Parathyroid adenoma (tissue), 2 donors: Measurements from ENCODE around the gene SCYL2.

ENCODE experiments used
- H2AFZ ChIP-seq: fragments of 300-600 bp; sonication (generic); one replicate; pipeline ENCODE4 v1.7.0; 2017; ENCODE audit warnings: antibody characterized with exemption, mild to moderate bottlenecking
- H3K27ac ChIP-seq: fragments of 300-600 bp; sonication (generic); one replicate; pipeline ENCODE4 v1.7.0; 2017
- H3K27me3 ChIP-seq: fragments of 300-600 bp; sonication (generic); one replicate; pipeline ENCODE4 v1.7.0; 2017; ENCODE audit warnings: low read length; ENCODE audit not compliant: control insufficient read depth, insufficient read depth
- H3K36me3 ChIP-seq: fragments of 300-600 bp; sonication (generic); one replicate; pipeline ENCODE4 v1.7.0; 2017; ENCODE audit warnings: low read length; ENCODE audit not compliant: control insufficient read depth, insufficient read depth
- H3K4me1 ChIP-seq: fragments of 300-600 bp; sonication (generic); one replicate; pipeline ENCODE4 v1.7.0; 2017; ENCODE audit warnings: control low read depth
- H3K4me2 ChIP-seq: fragments of 300-600 bp; sonication (generic); one replicate; pipeline ENCODE4 v1.7.0; 2017; ENCODE audit warnings: low read length
- H3K4me3 ChIP-seq: fragments of 300-600 bp; sonication (generic); one replicate; pipeline ENCODE4 v1.7.0; 2017; ENCODE audit warnings: low read depth, low read length
- H3K79me2 ChIP-seq: fragments of 300-600 bp; sonication (generic); one replicate; pipeline ENCODE4 v1.7.0; 2017; ENCODE audit warnings: control low read depth
- H3K9ac ChIP-seq: fragments of 300-600 bp; sonication (generic); one replicate; pipeline ENCODE4 v1.7.0; 2017; ENCODE audit warnings: mild to moderate bottlenecking
- H3K9me3 ChIP-seq: fragments of 300-600 bp; sonication (generic); one replicate; pipeline ENCODE4 v1.7.0; 2017; ENCODE audit warnings: low read length; ENCODE audit not compliant: control insufficient read depth
- CTCF ChIP-seq: fragments of 300-600 bp; sonication (generic); IDR thresholded peaks from one replicate; pipeline ENCODE4 v1.7.0; 2017; ENCODE audit warnings: antibody characterized with exemption, mild to moderate bottlenecking
- donor health status: primary hyperparathyroidism.

The SCYL2 gene

GRCh38 chr12:100311317-100311716, 44.3 kb downstream of the SCYL2 start:
- no peak overlapping the region for H3K9ac ChIP-seq
- no peaks in the 10 kb centered on the region for H3K36me3 ChIP-seq
- H3K4me3 ChIP-seq = no peak overlapping the region
- H3K4me1 ChIP-seq = no peaks in the 10 kb centered on the region
- no peak overlapping the region for H3K4me2 ChIP-seq
- no peaks in the 10 kb centered on the region for H3K79me2 ChIP-seq
- no peaks in the 10 kb centered on the region for H3K27me3 ChIP-seq
- no peak overlapping the region for H3K27ac ChIP-seq
- no peak overlapping the region for H2AFZ ChIP-seq
- TF ChIP-seq CTCF = no peak
- no peaks in the 10 kb centered on the region for H3K9me3 ChIP-seq

DNA sequence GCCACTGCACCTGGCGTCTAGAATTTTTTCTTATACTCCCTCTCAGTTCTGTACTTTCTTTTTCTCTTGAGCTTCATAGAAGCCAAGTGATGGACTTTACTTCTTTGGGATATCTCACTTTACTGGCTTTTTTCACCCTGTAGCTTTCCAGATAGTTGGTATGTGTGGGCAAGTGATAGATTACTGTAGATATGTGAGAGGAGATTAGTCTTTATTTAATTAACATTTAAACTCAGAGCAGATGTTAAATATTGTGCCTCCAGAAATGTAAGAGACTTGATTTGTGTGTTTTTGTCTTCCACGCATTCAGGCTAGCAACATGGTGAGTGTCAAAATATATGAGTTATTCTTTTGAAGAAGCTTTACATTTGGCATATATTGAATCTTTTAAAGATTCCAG, 50.4 kb downstream of the SCYL2 start:
- H3K27me3 ChIP-seq = no peaks in the 10 kb centered on the region
- H2AFZ ChIP-seq = no peak overlapping the region
- H3K4me3 ChIP-seq = no peak overlapping the region
- no peak overlapping the region for H3K9ac ChIP-seq
- no peak overlapping the region for H3K4me2 ChIP-seq
- no peaks in the 10 kb centered on the region for H3K9me3 ChIP-seq
- no peaks in the 10 kb centered on the region for H3K79me2 ChIP-seq
- no peak for TF ChIP-seq CTCF
- no peaks in the 10 kb centered on the region for H3K36me3 ChIP-seq
- H3K4me1 ChIP-seq = no peaks in the 10 kb centered on the region
- H3K27ac ChIP-seq = no peak overlapping the region

GRCh38 chr12:100324498-100324897, 57.5 kb downstream of the SCYL2 start:
- no peak for TF ChIP-seq CTCF
- Histone ChIP-seq H3K36me3 (no peaks in the 10 kb centered on the region), H3K4me2 (no peak overlapping the region), H3K4me1 (no peaks in the 10 kb centered on the region), H3K9ac (no peak overlapping the region), H2AFZ (no peak overlapping the region), H3K79me2 (no peaks in the 10 kb centered on the region), H3K27me3 (no peaks in the 10 kb centered on the region), H3K27ac (no peak overlapping the region), H3K4me3 (no peak overlapping the region), H3K9me3 (no peaks in the 10 kb centered on the region)

DNA sequence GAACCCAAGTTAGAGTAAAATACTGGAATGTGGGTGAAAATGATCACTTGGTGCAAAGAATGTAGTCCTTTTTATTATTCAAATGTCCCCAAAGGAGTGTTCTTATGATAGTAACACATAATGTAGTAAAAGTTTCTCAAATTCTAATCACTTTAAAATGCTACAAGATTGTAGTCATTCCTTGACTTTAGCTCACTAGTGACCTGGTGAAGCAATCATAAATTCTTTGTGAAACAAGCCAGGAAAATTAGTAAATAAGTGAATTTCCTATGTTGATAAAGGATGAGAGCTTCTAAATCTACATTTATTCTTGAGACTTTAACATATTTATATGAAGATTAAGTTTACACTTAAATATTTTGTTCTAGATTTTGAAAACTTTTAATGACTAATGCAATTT, 59.2 kb downstream of the SCYL2 start:
- no peak overlapping the region for H3K27ac ChIP-seq
- H3K9ac ChIP-seq = no peak overlapping the region
- no peaks in the 10 kb centered on the region for H3K27me3 ChIP-seq
- no peak overlapping the region for H3K4me2 ChIP-seq
- H3K36me3 ChIP-seq = no peaks in the 10 kb centered on the region
- H3K4me3 ChIP-seq = no peak overlapping the region
- TF ChIP-seq CTCF = no peak
- H3K79me2 ChIP-seq = no peaks in the 10 kb centered on the region
- no peaks in the 10 kb centered on the region for H3K9me3 ChIP-seq
- H2AFZ ChIP-seq = no peak overlapping the region
- no peaks in the 10 kb centered on the region for H3K4me1 ChIP-seq

- Histone ChIP-seq H3K79me2 (no peaks in the 10 kb centered on the region), H3K9ac (no peak overlapping the region), H3K36me3 (no peaks in the 10 kb centered on the region), H3K27me3 (no peaks in the 10 kb centered on the region), H3K4me2 (no peak overlapping the region), H3K27ac (no peak overlapping the region), H2AFZ (no peak overlapping the region), H3K4me3 (no peak overlapping the region), H3K4me1 (no peaks in the 10 kb centered on the region), H3K9me3 (no peaks in the 10 kb centered on the region)
- no peak for TF ChIP-seq CTCF
Observed at GRCh38 chr12:100329800-100330199, 62.8 kb downstream of the SCYL2 start.
